ENCODE measurements around the gene C1QL1. TPM values are rescaled to one million over a fixed set of nuclear protein-coding genes. Genes with fewer than 3 reads are reported as not detected.

Gene C1QL1
- total RNA-seq, 4 donors from 2014 or later = not detected

DNA sequence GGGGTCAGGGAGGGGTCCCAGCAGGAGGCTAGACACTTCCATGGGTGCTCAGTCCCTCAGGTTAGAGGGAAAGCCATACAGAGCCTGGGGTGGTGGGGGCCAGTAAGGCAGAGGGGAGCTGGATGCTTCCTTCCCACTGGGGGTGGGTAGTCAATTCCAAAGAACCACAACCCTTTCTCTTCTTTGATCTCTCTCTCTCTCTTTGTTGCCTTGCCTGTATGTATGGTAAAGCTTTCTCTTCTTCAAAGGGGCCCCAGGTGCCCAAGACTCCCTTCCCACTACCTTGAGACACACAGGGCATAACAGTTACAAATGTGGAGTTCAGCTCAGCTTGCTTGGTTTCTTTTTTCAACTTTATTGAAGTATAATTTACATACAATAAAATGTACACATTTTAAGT lies 30.5 kb upstream of the C1QL1 start:
- TF ChIP-seq, protein P1, sequence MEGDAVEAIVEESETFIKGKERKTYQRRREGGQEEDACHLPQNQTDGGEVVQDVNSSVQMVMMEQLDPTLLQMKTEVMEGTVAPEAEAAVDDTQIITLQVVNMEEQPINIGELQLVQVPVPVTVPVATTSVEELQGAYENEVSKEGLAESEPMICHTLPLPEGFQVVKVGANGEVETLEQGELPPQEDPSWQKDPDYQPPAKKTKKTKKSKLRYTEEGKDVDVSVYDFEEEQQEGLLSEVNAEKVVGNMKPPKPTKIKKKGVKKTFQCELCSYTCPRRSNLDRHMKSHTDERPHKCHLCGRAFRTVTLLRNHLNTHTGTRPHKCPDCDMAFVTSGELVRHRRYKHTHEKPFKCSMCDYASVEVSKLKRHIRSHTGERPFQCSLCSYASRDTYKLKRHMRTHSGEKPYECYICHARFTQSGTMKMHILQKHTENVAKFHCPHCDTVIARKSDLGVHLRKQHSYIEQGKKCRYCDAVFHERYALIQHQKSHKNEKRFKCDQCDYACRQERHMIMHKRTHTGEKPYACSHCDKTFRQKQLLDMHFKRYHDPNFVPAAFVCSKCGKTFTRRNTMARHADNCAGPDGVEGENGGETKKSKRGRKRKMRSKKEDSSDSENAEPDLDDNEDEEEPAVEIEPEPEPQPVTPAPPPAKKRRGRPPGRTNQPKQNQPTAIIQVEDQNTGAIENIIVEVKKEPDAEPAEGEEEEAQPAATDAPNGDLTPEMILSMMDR (IDR thresholded peaks at IDR 0.05; ENCODE audit: low read depth) = no peak

DNA sequence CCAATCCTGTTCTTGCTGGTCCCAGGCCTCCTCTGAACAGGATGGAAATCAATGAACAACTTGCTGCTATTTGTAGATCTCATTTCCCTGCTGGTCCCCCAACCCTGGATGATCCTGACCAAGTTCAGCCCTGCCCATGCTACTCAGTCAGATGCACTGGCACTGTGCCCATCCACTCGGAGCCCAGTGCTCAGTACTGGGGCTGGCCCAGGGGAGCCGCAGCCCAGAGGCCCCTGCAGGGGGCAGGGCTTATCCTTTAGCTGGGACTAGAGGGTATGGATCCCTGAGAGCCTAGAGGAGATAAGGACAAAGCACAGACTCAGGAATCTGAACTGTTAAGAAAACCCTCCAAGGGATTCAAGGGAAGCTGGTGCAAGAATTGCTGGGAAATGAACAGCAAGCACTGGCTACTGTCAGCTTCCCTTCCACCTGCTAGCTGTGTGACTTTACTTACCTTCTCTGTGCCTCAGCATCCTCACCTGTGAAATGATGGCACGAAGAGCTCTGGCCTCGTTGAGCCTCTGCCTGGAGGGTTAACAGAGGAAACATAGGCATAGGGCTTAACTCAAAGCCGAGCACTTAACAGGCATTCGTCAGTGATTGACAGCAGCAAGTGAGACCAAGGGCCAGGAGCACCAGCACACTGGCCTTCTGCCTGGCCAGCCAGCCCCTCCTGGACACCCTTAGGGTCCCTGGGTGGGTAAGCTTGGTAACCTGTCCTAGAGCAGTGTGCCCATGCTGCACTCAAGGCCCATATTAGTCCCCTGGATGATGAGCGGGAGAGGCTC lies 29.8 kb upstream of the C1QL1 start:
- TF ChIP-seq, protein P1 (IDR thresholded peaks at IDR 0.05; ENCODE audit: low read depth) = no peak

DNA sequence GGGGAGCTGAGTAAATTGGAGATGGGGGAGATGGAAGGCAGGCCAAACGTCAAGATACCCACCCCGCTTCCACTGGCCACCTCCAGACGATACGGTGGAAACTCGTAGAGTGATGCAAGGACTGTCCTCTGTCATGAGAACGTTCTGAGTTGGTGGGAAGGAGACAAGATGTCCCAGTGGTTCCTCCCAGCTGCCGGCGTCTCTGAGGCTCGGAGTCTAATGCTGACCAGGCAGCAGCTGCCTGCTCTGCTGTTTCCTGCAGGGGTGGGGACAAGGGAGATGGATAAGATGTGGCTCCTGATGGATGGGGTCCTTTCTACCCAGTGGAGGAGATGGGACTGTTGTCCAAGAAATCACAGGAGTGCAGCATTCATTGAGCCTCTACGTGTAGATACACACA lies 28.2 kb upstream of the C1QL1 start:
- TF ChIP-seq, protein P1 (IDR thresholded peaks at IDR 0.05; ENCODE audit: low read depth) = no peak

DNA sequence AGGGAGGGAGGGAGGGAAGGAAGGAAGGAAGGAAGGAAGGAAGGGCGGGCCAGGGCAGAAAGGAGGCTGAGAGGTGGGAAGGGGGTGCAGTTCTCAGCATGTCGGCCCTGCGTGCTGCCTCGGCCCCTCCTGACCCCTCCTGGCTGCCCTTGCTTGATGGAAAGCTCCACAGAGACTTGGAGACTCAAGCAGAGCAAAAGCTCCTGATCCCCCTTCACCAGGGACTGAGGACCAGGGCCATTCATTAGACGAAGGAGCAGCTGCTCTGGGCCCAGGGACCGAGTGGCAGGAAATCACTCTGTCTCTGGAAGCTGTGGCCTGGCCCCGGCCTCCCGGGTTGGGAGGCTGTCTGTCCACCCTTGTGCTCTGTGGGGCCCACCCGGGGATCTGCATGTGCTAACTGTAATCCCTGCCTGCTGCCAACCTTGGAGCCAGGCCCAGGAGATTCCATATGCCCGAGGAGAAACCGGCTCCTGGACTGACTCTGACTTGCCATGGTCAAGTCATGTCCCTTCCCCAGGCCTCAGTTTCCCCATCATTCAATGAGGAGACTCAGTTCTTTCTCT lies 27.4 kb upstream of the C1QL1 start:
- TF ChIP-seq, protein P1 (IDR thresholded peaks at IDR 0.05; ENCODE audit: low read depth) = no peak

DNA sequence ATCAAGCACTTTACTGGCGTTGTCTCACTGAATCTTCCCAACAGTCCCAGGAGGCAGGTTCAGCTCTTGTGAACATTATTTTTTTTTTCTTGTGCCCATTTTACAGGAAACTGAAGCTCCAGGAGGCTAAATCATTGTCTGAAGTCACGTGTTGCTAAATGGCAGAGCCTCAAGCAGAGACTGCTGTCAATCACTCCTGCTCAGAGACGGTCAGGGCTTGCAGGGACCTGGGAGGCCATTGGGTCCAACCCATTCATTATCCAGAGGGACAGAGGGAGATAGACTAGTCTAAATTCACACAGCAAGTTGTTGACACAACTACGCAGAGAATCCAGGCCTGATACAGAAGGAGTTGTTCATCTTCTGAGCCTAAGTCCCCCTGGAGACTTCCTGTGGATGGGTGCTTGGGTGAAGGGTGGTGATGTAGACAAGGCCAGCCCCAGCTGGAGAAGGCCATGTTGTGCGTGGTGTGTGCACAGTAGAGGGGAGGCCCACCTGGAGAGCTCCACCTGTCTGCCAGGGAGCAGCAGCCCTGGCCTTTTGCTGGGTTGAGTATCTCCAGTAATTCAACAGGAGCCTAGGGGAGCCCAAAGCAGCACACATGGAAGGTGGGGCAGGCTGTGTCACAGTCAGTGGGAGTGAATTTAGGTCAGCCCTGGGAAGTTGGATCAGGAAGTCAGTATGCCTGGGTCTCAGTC lies 24.3 kb upstream of the C1QL1 start:
- TF ChIP-seq, protein P1 (IDR thresholded peaks at IDR 0.05; ENCODE audit: low read depth) = no peak

DNA sequence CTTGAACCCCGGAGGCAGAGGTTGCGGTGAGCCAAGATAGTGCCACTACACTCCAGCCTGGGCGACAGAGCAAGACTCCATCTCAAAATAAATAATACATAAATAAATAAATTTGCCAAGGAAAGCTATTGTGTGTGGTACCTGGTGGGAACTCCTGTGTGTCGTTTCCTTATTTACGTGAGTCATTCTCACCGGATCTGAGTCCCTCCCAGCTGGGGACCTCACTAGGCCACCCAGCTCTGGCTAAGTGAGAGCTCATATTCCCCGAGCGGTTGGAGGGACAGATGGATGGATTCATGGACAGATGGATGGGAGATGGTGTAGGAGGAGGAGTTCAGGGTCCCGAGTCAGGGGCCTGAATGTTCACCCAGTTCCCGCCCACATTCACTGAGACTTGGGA lies 22.9 kb upstream of the C1QL1 start:
- TF ChIP-seq, protein P1 (IDR thresholded peaks at IDR 0.05; ENCODE audit: low read depth) = no peak

DNA sequence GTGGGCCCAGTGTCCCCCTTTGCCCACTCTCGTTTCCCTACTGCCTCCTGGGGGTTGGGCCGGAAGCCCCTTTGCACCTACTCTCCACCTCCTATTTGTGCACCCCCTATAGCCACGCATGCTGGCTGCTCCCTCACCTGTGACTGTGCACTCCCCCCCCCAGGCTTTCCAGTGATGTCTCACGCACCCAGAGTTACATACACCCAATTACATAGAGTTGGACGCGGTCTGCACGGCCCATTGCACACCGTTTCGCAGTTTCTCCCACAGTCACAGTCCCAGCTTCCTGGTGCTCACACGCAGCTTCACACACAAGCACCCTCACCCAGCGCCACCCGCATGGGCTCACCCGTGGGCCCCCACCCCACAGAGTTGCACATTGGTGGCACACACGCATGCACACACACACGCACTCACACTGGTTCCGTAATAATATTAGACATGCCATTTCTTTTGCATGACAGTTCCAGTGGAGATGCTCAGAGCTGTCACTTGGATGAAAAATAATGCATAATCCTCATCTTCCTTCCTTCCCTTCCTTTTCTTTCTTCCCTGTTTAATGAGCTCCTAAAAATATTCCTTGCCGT lies 21.5 kb upstream of the C1QL1 start:
- TF ChIP-seq, protein P1 (IDR thresholded peaks at IDR 0.05; ENCODE audit: low read depth) = no peak

All from subcutaneous adipose tissue (tissue), 4 donors.